Measurements from ENCODE around the gene CPNE5. TPM values are rescaled to one million over a fixed set of nuclear protein-coding genes. Genes with fewer than 3 reads are reported as not detected.

CPNE5 gene
- total RNA-seq, 4 donors from 2014 or later = 3.0 to 8.3 (median 3.3) TPM; not detected in 1

GRCh38 chr6:36692861-36693702, 146.2 kb downstream of the CPNE5 start:
- WGBS, 2 donors (ENCODE audit: low coverage in 1 of 2) = 73 to 77% methylated on average over 15 to 27 of the region's 27 CpGs
- TF ChIP-seq CTCF (IDR thresholded peaks at IDR 0.05) (no peak), POLR2A (IDR thresholded peaks at IDR 0.05) (no peak), EP300 (IDR thresholded peaks at IDR 0.05; ENCODE audit: low read depth) (no peak), POLR2AphosphoS5 (IDR thresholded peaks at IDR 0.05) (no peak)
- Histone ChIP-seq H3K27ac (peak overlapping the region in 1 of 4 donors; percentile 4), H3K4me1 (peaks cover 0 to 12% (median 7%) of the 10 kb centered on the region in 4 donors), H3K4me3 (no peak overlapping the region), H3K9me3 (no peaks in the 10 kb centered on the region), H3K36me3 (no peaks in the 10 kb centered on the region), H3K27me3 (no peaks in the 10 kb centered on the region)
- intact Hi-C loops (cut with DNase I; ENCODE audit: low total_unique reads) (no loop called here), in situ Hi-C loops (cut with MboI; ENCODE audit: low pct_ligation_motif_present in 1 of 4, low pct_unique_long_range_greater_than_20kb in 1 of 4, low sequenced_read_pairs in 3 of 4) (no loop called here)
- DNase-seq = peak; percentile 47

GRCh38 chr6:36692220-36692619, 147.0 kb downstream of the CPNE5 start:
- H3K27me3 ChIP-seq = no peaks in the 10 kb centered on the region
- H3K9me3 ChIP-seq = no peaks in the 10 kb centered on the region
- peak; percentile 38 for DNase-seq
- TF ChIP-seq POLR2AphosphoS5 (IDR thresholded peaks at IDR 0.05) (no peak), POLR2A (IDR thresholded peaks at IDR 0.05) (no peak), EP300 (IDR thresholded peaks at IDR 0.05; ENCODE audit: low read depth) (no peak), CTCF (IDR thresholded peaks at IDR 0.05) (no peak)
- 57% methylated on average over 3 of the region's 3 CpGs; no CpG with 5 or more reads in 1 of the 2 donors for WGBS, 2 donors (ENCODE audit: low coverage in 1 of 2)
- peaks cover 0 to 12% (median 7%) of the 10 kb centered on the region in 4 donors for H3K4me1 ChIP-seq
- in situ Hi-C loops (cut with MboI; ENCODE audit: low pct_ligation_motif_present in 1 of 4, low pct_unique_long_range_greater_than_20kb in 1 of 4, low sequenced_read_pairs in 3 of 4) (no loop called here), intact Hi-C loops (cut with DNase I; ENCODE audit: low total_unique reads) (no loop called here)
- H3K27ac ChIP-seq = peak overlapping the region in 1 of 4 donors; percentile 4
- H3K36me3 ChIP-seq = peaks cover 0 to 2% (median 0%) of the 10 kb centered on the region in 4 donors
- no peak overlapping the region for H3K4me3 ChIP-seq

GRCh38 chr6:36691612-36692011, 147.6 kb downstream of the CPNE5 start:
- in situ Hi-C loops (cut with MboI; ENCODE audit: low pct_ligation_motif_present in 1 of 4, low pct_unique_long_range_greater_than_20kb in 1 of 4, low sequenced_read_pairs in 3 of 4) = no loop called here
- TF ChIP-seq POLR2A (IDR thresholded peaks at IDR 0.05) = no peak
- no peak for TF ChIP-seq CTCF (IDR thresholded peaks at IDR 0.05)
- no peak for TF ChIP-seq EP300 (IDR thresholded peaks at IDR 0.05; ENCODE audit: low read depth)
- no peak for TF ChIP-seq POLR2AphosphoS5 (IDR thresholded peaks at IDR 0.05)
- no peak for DNase-seq
- no peaks in the 10 kb centered on the region for H3K9me3 ChIP-seq
- 100% methylated on average over 2 of the region's 2 CpGs for WGBS, 2 donors (ENCODE audit: low coverage in 1 of 2)
- H3K4me3 ChIP-seq = no peak overlapping the region
- intact Hi-C loops (cut with DNase I; ENCODE audit: low total_unique reads) = loop anchor here (1.0 kb wide), 1 partner anchor 17 kb away; no protein-coding TSS in a partner anchor
- peaks cover 0 to 8% (median 1%) of the 10 kb centered on the region in 4 donors for H3K36me3 ChIP-seq
- peaks cover 0 to 12% (median 7%) of the 10 kb centered on the region in 4 donors for H3K4me1 ChIP-seq
- no peak overlapping the region for H3K27ac ChIP-seq
- H3K27me3 ChIP-seq = no peaks in the 10 kb centered on the region

- TF ChIP-seq CTCF (IDR thresholded peaks at IDR 0.05) = no peak
- no peak for TF ChIP-seq EP300 (IDR thresholded peaks at IDR 0.05; ENCODE audit: low read depth)
- no peak for TF ChIP-seq POLR2A (IDR thresholded peaks at IDR 0.05)
- no peak for TF ChIP-seq POLR2AphosphoS5 (IDR thresholded peaks at IDR 0.05)
- no peaks in the 10 kb centered on the region for H3K9me3 ChIP-seq
- no peak for DNase-seq
- no peaks in the 10 kb centered on the region for H3K27me3 ChIP-seq
- H3K4me3 ChIP-seq = no peak overlapping the region
- WGBS, 2 donors (ENCODE audit: low coverage in 1 of 2) = 73 to 91% methylated on average over 2 to 4 of the region's 4 CpGs
- H3K36me3 ChIP-seq = peaks cover 0 to 14% (median 4%) of the 10 kb centered on the region in 4 donors
- intact Hi-C loops (cut with DNase I; ENCODE audit: low total_unique reads) (loop anchor here (1.0 kb wide), 1 partner anchor 17 kb away; no protein-coding TSS in a partner anchor), in situ Hi-C loops (cut with MboI; ENCODE audit: low pct_ligation_motif_present in 1 of 4, low pct_unique_long_range_greater_than_20kb in 1 of 4, low sequenced_read_pairs in 3 of 4) (no loop called here)
- H3K4me1 ChIP-seq = peaks cover 0 to 12% (median 7%) of the 10 kb centered on the region in 4 donors
- H3K27ac ChIP-seq = no peak overlapping the region
Observed at GRCh38 chr6:36691011-36691410, 148.2 kb downstream of the CPNE5 start.

Data from transverse colon (tissue), 4 donors.